ENCODE results near the gene PARP9. TPM values are rescaled to one million over a fixed set of nuclear protein-coding genes. Genes with fewer than 3 reads are reported as not detected.
"Not testable (repeated sequence)": the region's sequence is repeated elsewhere in the genome, so short reads cannot be mapped to it uniquely, and the experiment has no call there.

The PARP9 gene
- total RNA-seq, 1 donor from 2014 or later = 37.9 TPM

DNA sequence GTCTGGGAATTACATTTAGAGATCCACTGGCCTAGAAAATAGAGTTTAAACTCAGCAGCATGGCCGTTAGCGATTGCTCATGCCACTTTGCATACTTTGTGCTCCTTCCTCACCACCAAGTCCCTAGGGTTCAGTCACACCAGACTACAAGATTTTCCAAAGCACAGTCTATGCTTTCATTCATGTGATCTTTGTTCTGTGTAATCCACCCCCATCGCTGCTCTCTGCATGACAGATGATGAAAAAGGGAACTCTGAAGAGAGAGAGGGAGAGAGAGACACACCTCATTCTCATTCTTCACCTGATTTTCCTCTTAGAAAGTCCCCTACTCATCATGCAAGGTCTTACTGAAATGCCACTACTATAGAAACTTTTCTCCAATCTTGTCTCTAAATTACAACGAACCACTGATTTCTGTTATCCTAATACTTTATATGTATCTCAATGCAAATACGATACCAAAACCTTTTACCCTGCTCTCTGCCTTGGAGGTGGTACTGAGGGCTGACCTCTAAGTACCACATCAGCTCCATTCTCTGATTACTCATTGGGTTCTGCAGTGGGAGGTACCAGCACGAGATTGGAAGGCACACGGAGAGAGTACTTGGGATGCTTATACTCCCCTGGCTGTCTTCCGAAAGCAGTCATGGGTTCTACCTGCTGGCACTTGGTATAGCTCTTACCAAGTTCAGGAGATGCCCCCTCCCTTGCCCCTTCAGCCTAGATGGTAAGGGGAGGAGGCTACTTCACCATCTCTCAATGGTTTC lies 12.3 kb upstream of the PARP9 start:
- no peak for DNase-seq (ENCODE audit: extremely low read depth, low read depth, low spot score)

DNA sequence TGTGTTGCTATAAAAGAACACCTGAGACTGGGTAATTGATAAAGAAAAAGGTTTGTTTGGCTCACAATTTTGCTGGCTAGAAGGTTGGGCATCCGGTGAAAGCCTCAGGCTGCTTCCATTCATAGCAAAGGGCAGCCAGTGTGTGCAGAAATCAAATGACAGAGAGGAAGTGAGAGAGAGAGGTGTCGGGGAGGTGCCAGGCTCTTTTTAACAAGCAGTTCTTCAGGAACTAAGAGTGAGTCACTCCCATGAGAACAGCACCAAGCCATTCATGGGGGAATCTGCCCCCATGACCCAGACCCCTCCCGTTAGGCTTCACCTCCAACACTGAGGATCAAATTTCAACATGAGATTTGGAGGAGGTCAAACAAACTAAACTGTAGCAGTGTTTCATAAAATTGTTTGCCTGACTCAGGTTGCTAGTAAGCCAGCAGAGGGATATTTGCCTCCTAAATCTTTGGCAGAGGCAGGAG lies 8.9 kb upstream of the PARP9 start:
- no peak for DNase-seq (ENCODE audit: extremely low read depth, low read depth, low spot score)

DNA sequence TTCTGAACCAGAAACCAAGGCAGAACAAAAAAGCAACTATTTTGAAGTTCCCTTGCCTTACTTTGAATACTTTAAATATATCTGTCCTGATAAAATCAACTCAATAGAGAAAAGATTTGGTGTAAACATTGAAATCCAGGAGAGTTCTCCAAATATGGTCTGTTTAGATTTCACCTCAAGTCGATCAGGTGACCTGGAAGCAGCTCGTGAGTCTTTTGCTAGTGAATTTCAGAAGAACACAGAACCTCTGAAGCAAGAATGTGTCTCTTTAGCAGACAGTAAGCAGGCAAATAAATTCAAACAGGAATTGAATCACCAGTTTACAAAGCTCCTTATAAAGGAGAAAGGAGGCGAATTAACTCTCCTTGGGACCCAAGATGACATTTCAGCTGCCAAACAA lies 4.7 kb upstream of the PARP9 start:
- no peak for DNase-seq (ENCODE audit: extremely low read depth, low read depth, low spot score)

GRCh38 chr3:122568131-122568530 lies 4.0 kb upstream of the PARP9 start:
- DNase-seq (ENCODE audit: extremely low read depth, low read depth, low spot score) = not testable (repeated sequence)

- DNase-seq (ENCODE audit: extremely low read depth, low read depth, low spot score) = no peak
These were observed 429 bp downstream of the PARP9 start for GRCh38 chr3:122563717-122564025.

DNA sequence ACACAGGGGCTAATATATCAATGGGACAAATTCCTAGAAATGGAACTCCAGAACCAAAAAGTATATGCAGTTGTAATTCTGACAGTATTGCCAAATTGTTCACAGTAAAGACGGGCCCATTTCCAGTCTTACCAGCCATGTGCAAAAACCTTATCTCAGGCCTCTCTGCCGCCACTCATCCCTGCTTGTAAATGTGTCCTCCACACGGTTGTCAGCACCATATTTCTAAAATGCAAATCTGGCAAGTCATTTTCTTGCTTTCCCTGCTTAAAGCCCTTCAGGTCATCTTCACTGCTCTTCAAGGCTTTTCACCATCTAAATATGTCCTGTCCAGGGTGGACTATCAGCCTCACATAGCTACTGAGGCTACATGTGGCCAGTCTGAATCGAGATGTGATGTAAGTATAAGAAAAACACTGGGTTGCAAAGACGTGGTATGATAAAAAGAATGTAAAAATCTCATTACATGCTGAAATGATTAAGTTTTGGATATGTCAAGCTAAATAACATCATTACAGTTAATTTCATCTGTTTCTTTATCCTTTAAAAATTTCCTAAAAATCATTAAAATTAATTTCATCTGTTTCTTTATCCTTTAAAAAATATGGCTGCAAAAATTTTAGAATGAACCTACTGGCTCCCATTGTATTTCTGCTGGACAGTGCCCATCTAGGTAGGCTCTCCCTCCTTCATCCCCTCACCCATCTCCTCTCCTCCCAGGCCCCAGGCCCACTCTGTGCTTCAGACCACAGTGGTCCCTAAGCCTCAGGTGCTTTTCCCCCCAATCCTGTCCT lies 980 bp downstream of the PARP9 start:
- DNase-seq (ENCODE audit: extremely low read depth, low read depth, low spot score) = no peak

- DNase-seq (ENCODE audit: extremely low read depth, low read depth, low spot score) = peak; percentile 33
These were observed 3.4 kb downstream of the PARP9 start for GRCh38 chr3:122560680-122561079.

GRCh38 chr3:122559906-122560305 lies 4.2 kb downstream of the PARP9 start:
- DNase-seq (ENCODE audit: extremely low read depth, low read depth, low spot score) = no peak

GRCh38 chr3:122558605-122559004 lies 5.5 kb downstream of the PARP9 start:
- no peak for DNase-seq (ENCODE audit: extremely low read depth, low read depth, low spot score)

- no peak for DNase-seq (ENCODE audit: extremely low read depth, low read depth, low spot score)
These were observed 6.7 kb downstream of the PARP9 start for GRCh38 chr3:122557356-122557755.

- no peak for DNase-seq (ENCODE audit: extremely low read depth, low read depth, low spot score)
These were observed 8.6 kb downstream of the PARP9 start for GRCh38 chr3:122555275-122556071.

DNA sequence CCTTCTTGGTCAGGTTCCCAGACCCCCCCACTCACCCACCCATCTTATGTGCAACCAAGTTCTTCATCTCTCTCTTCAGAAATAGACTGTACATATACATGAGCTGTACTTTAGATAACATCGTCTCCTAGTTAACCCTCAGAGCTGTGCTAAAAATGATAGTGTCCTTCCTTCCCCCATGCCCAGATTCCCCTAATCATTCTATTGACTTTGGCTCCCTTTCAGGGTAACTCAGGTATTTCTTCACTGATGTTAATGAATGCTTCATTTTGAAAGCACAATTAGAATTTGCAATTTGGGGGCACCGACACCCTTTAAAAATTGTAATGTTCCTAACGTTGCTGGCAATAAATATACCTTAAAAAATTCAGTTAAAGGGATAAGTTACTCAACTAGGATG lies 10.9 kb downstream of the PARP9 start:
- no peak for DNase-seq (ENCODE audit: extremely low read depth, low read depth, low spot score)

GRCh38 chr3:122548619-122549018 lies 15.5 kb downstream of the PARP9 start:
- DNase-seq (ENCODE audit: extremely low read depth, low read depth, low spot score) = no peak

GRCh38 chr3:122548076-122548475 lies 16.0 kb downstream of the PARP9 start:
- DNase-seq (ENCODE audit: extremely low read depth, low read depth, low spot score) = no peak

DNA sequence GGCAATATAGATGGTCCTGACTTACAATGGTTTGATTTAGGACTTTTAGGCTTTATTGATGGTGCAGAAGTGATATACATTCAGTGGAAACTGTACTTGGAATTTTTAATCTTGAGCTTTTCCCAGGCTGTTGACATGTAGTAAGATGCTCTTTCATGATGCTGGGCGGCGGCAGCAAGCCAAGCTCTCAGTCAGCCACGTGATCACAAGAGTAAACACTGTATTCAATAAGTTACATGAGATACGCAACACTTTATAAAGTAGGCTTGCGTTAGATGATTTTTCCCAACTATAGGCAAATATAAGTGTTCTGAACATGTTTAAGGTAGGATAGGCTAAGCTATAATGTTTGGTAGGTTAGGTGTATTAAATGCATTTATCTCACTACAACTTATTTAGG lies 17.9 kb downstream of the PARP9 start:
- no peak for DNase-seq (ENCODE audit: extremely low read depth, low read depth, low spot score)

- DNase-seq (ENCODE audit: extremely low read depth, low read depth, low spot score) = no peak
These were observed 25.1 kb downstream of the PARP9 start for GRCh38 chr3:122538956-122539490.

GRCh38 chr3:122536632-122537001 lies 27.5 kb downstream of the PARP9 start:
- no peak for DNase-seq (ENCODE audit: extremely low read depth, low read depth, low spot score)

DNA sequence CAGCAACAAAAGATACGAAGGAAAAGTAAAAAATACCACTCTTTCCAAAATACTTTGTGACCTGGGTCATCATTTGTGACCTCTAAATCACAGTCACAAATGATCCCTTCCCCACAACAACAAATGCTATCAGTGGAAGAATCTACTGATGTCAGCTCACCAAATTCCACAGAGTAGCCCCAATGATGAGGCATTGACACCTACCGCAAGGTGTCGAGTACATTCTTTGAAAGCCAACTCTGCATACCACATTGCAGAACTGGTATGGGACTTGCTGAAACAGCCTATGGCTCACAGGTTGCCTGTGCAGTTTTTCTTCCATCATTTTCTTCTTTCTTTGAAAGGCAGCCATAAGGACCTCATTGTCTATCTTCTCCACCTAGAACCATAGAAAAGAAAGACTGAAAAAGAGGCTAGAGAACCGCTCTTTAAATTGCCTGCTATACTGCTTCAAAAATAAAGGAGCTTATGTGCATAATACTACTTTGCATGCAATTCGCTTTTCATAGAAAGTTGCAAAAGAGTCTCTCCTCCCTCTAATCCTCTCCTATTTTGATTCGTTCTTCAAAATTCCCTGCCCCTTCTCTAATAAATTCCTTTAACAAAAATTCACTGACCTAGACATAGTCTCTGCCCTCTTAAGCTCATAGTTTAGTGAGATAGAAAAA lies 28.0 kb downstream of the PARP9 start:
- DNase-seq (ENCODE audit: extremely low read depth, low read depth, low spot score) = no peak

GRCh38 chr3:122533931-122534334 lies 30.2 kb downstream of the PARP9 start:
- no peak for DNase-seq (ENCODE audit: extremely low read depth, low read depth, low spot score)

DNA sequence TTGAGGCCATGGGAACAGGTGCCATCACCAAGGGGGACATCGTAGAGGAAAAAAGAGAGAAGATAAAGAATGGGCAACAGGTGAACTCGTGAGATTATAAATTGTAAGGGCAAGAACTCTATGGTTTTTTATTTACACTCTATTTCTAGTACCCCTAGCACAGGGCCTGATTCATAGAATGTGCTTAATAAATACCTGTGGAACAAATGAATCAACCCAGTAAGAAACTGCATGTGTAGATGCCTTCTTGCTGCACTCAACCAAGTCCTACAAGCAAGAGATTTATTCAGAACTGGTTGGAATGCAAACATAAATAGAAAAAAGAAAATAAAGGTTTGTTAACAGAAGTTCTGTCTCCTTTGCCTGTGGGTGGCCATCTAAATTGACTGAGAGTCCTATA lies 30.6 kb downstream of the PARP9 start:
- DNase-seq (ENCODE audit: extremely low read depth, low read depth, low spot score) = no peak

GRCh38 chr3:122530164-122530563 lies 33.9 kb downstream of the PARP9 start:
- no peak for DNase-seq (ENCODE audit: extremely low read depth, low read depth, low spot score)
